IMR-90 (cell line): ENCODE results near the gene UNC13C. TPM values are rescaled to one million over a fixed set of nuclear protein-coding genes. Genes with fewer than 3 reads are reported as not detected.

Experiments used
- ATAC-seq: fragments of 200-7000 bp; cut with Tn5 transposase; 2 replicates; pipeline ENCODE4 v1.9.1; 2020; ENCODE audit warnings: low read depth, mild to moderate bottlenecking, moderate library complexity
- BruUV-seq: library from RNA; stranded (reverse); fragments of 400-500 nt; replicated peaks from 2 replicates; lab custom pipeline; 2021; lab: Mats Ljungman, UMichigan
- CTCF ChIA-PET: fragments of 300-600 bp; formaldehyde crosslinking; extraction: SDS; loops from one replicate; lab custom pipeline; 2021; ENCODE audit warnings: antibody characterized with exemption; lab: Yijun Ruan, JAX
- POLR2A ChIA-PET: fragments of 300-600 bp; sonication (Branson Sonifier 250); formaldehyde crosslinking; loops from one replicate; lab custom pipeline; 2022; ENCODE audit warnings: antibody characterized with exemption; ENCODE audit not compliant: unreplicated experiment; lab: Charles Lee
- DNase-seq: peaks from one replicate; pipeline ENCODE4 v3.0.0; 2013
- H2AFZ ChIP-seq: replicated peaks from 2 replicates; pipeline ENCODE3; 2013; ENCODE audit warnings: low read length, mild to moderate bottlenecking; ENCODE audit not compliant: poor library complexity
- H2AK5ac ChIP-seq: 2 replicates; pipeline ENCODE4 v1.6.1; 2013; ENCODE audit warnings: low read depth, low read length, inconsistent platforms
- H2AK9ac ChIP-seq: replicated peaks from 2 replicates; pipeline ENCODE3; 2013; ENCODE audit warnings: mild to moderate bottlenecking, low read depth, low read length, moderate library complexity; ENCODE audit not compliant: poor library complexity
- H2BK120ac ChIP-seq: 2 replicates; pipeline ENCODE4 v1.6.1; 2013; ENCODE audit warnings: low read depth, low read length, inconsistent platforms
- H2BK15ac ChIP-seq: 3 replicates; pipeline ENCODE4 v1.6.1; 2013; ENCODE audit warnings: low read depth, low read length, inconsistent platforms
- H2BK20ac ChIP-seq: 2 replicates; pipeline ENCODE4 v1.6.1; 2013; ENCODE audit warnings: low read depth, mild to moderate bottlenecking, inconsistent platforms, low read length, moderate library complexity
- H2BK5ac ChIP-seq: 2 replicates; pipeline ENCODE4 v1.6.1; 2013; ENCODE audit warnings: mild to moderate bottlenecking, low read depth, low read length, inconsistent platforms; ENCODE audit not compliant: poor library complexity, severe bottlenecking
- H3K14ac ChIP-seq: replicated peaks from 2 replicates; pipeline ENCODE4 v1.6.1; 2013; ENCODE audit warnings: low read depth, low read length, inconsistent platforms
- H3K18ac ChIP-seq: 2 replicates; pipeline ENCODE4 v1.6.1; 2013; ENCODE audit warnings: low read depth, low read length, control low read depth
- H3K23ac ChIP-seq: 2 replicates; pipeline ENCODE4 v1.6.1; 2013; ENCODE audit warnings: low read depth, low read length, inconsistent platforms
- H3K27ac ChIP-seq: 2 replicates; pipeline ENCODE4 v1.5.1; 2013; ENCODE audit warnings: mild to moderate bottlenecking, control low read depth, low read length; ENCODE audit not compliant: insufficient read depth
- H3K27me3 ChIP-seq: 2 replicates; pipeline ENCODE4 v1.6.1; 2013; ENCODE audit warnings: low read length; ENCODE audit not compliant: control insufficient read depth, insufficient read depth
- H3K36me3 ChIP-seq: 2 replicates; pipeline ENCODE4 v1.6.1; 2013; ENCODE audit warnings: low read length, mixed read lengths; ENCODE audit not compliant: control insufficient read depth, insufficient read depth
- H3K4ac ChIP-seq: 2 replicates; pipeline ENCODE4 v1.6.1; 2013; ENCODE audit warnings: low read depth, low read length, inconsistent platforms
- H3K4me1 ChIP-seq: 2 replicates; pipeline ENCODE4 v1.6.1; 2013; ENCODE audit warnings: low read length, mixed read lengths; ENCODE audit not compliant: control insufficient read depth, insufficient read depth
- H3K4me2 ChIP-seq: 2 replicates; pipeline ENCODE4 v1.6.1; 2013; ENCODE audit warnings: low read depth, mild to moderate bottlenecking, control low read depth, low read length, moderate library complexity
- H3K4me3 ChIP-seq: 2 replicates; pipeline ENCODE4 v1.5.1; 2013; ENCODE audit warnings: low read depth, mild to moderate bottlenecking, control low read depth, low read length, moderate library complexity; ENCODE audit not compliant: insufficient read depth
- H3K56ac ChIP-seq: 2 replicates; pipeline ENCODE4 v1.6.1; 2013; ENCODE audit warnings: low read length, inconsistent platforms; ENCODE audit not compliant: insufficient read depth; ENCODE audit errors: extremely low read depth
- H3K79me1 ChIP-seq, 2 experiments: 2 replicates each; pipeline ENCODE4 v1.6.1; 2013; ENCODE audit warnings: low read length in 2 of 2, inconsistent platforms in 1 of 2, low read depth in 1 of 2
- H3K9ac ChIP-seq: 2 replicates; pipeline ENCODE4 v1.6.1; 2013; ENCODE audit warnings: low read depth, low read length, control low read depth
- H3K9me1 ChIP-seq: 2 replicates; pipeline ENCODE4 v1.6.1; 2013; ENCODE audit warnings: low read length, inconsistent platforms; ENCODE audit not compliant: insufficient read depth
- H3K9me3 ChIP-seq: 2 replicates; pipeline ENCODE4 v1.6.1; 2013; ENCODE audit warnings: low read length; ENCODE audit not compliant: control insufficient read depth, insufficient read depth
- H4K20me1 ChIP-seq: 2 replicates; pipeline ENCODE4 v1.6.1; 2013; ENCODE audit warnings: low read length, inconsistent platforms; ENCODE audit not compliant: insufficient read depth
- H4K5ac ChIP-seq: 2 replicates; pipeline ENCODE4 v1.6.1; 2013; ENCODE audit warnings: mild to moderate bottlenecking, low read depth, low read length, control low read depth
- H4K8ac ChIP-seq, 2 experiments: 2 replicates each; pipeline ENCODE4 v1.6.1; 2013; ENCODE audit warnings: low read depth in 2 of 2, low read length in 2 of 2, control low read depth in 1 of 2, inconsistent platforms in 1 of 2
- H4K91ac ChIP-seq: 2 replicates; pipeline ENCODE4 v1.6.1; 2013; ENCODE audit warnings: low read depth, low read length, inconsistent platforms; ENCODE audit not compliant: insufficient read depth
- BHLHE40 ChIP-seq: fragments of 150-350 bp; IDR thresholded peaks from 2 replicates; pipeline ENCODE4 v1.6.1; 2016; ENCODE audit warnings: mild to moderate bottlenecking, low read depth, low read length
- CEBPB ChIP-seq: IDR thresholded peaks from 2 replicates; pipeline ENCODE4 v1.6.1; 2012; ENCODE audit warnings: low read depth, low read length, improper control_type of control experiment
- CHD1 ChIP-seq: IDR thresholded peaks from 2 replicates; pipeline ENCODE4 v1.6.1; 2012; ENCODE audit warnings: low read depth, low read length, improper control_type of control experiment
- FOS ChIP-seq: fragments of 150-350 bp; IDR thresholded peaks from 2 replicates; pipeline ENCODE4 v1.6.1; 2016; ENCODE audit warnings: low read depth, low read length
- MAFK ChIP-seq: IDR thresholded peaks from 2 replicates; pipeline ENCODE4 v1.6.1; 2012; ENCODE audit warnings: low read depth, low read length, improper control_type of control experiment
- MAZ ChIP-seq: IDR thresholded peaks from 2 replicates; pipeline ENCODE4 v1.6.1; 2012; ENCODE audit warnings: low read depth, mild to moderate bottlenecking, low read length, improper control_type of control experiment, moderate library complexity, borderline replicate concordance
- MXI1 ChIP-seq: IDR thresholded peaks from 2 replicates; pipeline ENCODE4 v1.6.1; 2012; ENCODE audit warnings: low read depth, mild to moderate bottlenecking, low read length, moderate library complexity, borderline replicate concordance
- NFE2L2 ChIP-seq: fragments of 150-350 bp; IDR thresholded peaks from 2 replicates; pipeline ENCODE4 v1.6.1; 2016; ENCODE audit warnings: low read depth, mild to moderate bottlenecking, low read length
- POLR2A ChIP-seq: IDR thresholded peaks from 2 replicates; pipeline ENCODE4 v1.6.1; 2012; ENCODE audit warnings: mild to moderate bottlenecking, low read depth, low read length
- RAD21 ChIP-seq: IDR thresholded peaks from 2 replicates; pipeline ENCODE4 v1.6.1; 2012; ENCODE audit warnings: low read length, improper control_type of control experiment
- RCOR1 ChIP-seq: IDR thresholded peaks from 2 replicates; pipeline ENCODE4 v1.6.1; 2012; ENCODE audit warnings: mild to moderate bottlenecking, low read length, improper control_type of control experiment; ENCODE audit not compliant: insufficient replicate concordance
- RFX5 ChIP-seq: IDR thresholded peaks from 2 replicates; pipeline ENCODE4 v1.8.0; 2012; ENCODE audit warnings: low read depth, mild to moderate bottlenecking, low read length, moderate library complexity
- SMC3 ChIP-seq: fragments of 150-350 bp; IDR thresholded peaks from 2 replicates; pipeline ENCODE4 v1.6.1; 2016; ENCODE audit warnings: low read depth, mild to moderate bottlenecking, antibody characterized with exemption, low read length, moderate library complexity
- dilution Hi-C: fragments of 300-500 bp; cut with HindIII; formaldehyde crosslinking; loops from one replicate; pipeline ENCODE4 v1.14.3; 2018; ENCODE audit warnings: low sequenced_read_pairs; ENCODE audit not compliant: unreplicated experiment
- in situ Hi-C: fragments of 300-500 bp; cut with MboI; formaldehyde crosslinking; loops from 3 replicates; pipeline ENCODE4 v1.14.3; 2019; ENCODE audit warnings: low sequenced_read_pairs, inconsistent platforms, mixed read lengths
- intact Hi-C: fragments of 100-400 bp; cut with micrococcal nuclease; formaldehyde crosslinking; loops from 2 replicates; pipeline ENCODE4 v1.10.0; 2022
- polyA plus RNA-seq, 3 experiments: library from polyadenylated mRNA; depleted of rRNA; stranded (reverse); fragments of >200 nt; gene quantifications; 2 replicates each; pipeline ENCODE4 v1.2.3, GENCODE V29; 2012; ENCODE audit warnings: low replicate concordance in 1 of 3
- total RNA-seq: library from RNA; depleted of rRNA; stranded (reverse); fragments of >200 nt; gene quantifications from 2 replicates; pipeline ENCODE4 v1.2.3, GENCODE V29; 2012
- TF ChIP-seq, protein P1 (sequence below): fragments of 150-350 bp; IDR thresholded peaks from 2 replicates; pipeline ENCODE4 v1.6.1; 2017; ENCODE audit warnings: mild to moderate bottlenecking, antibody characterized with exemption, low read length, low read depth
- TF ChIP-seq, protein P2 (sequence below): conservative IDR thresholded peaks from 2 replicates; pipeline ENCODE4 v1.5.1; 2012; ENCODE audit warnings: mild to moderate bottlenecking, low read depth, low read length, improper control_type of control experiment
- TF ChIP-seq, protein P3 (sequence below): fragments of 150-350 bp; IDR thresholded peaks from 2 replicates; pipeline ENCODE4 v1.6.1; 2016; ENCODE audit warnings: low read depth, mild to moderate bottlenecking, low read length, moderate library complexity, borderline replicate concordance

UNC13C gene
- total and polyA plus RNA-seq, 2 of the 4 experiments (the other 2 are of a cell fraction) = not detected

DNA sequence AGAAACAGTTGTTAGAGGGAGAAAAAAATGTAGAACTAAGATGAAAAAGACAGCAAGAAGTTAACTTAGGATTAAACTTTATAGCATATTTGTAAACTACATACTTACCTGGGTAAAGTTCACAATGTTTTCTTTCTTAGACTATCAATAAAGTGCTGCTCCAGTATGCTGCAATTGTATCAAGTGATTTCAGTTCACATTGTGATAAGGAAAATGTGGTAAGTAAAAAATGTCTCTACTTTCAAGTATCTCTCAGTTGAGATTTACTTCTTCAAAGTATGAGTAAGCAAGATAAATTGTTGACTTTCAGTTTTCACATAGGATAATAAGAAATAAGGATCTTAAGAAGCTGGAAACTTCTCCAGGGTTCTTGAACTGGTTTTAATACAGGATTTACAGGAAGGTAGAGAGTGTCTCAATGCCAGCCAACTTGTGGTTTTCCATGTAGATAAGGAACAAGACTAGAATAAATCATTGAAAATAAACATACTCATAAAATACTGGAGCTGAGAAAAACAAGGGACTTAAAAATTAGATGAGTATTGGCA, 528.8 kb downstream of the UNC13C start:
- no peak overlapping the region for H3K27ac ChIP-seq

More for the DNA sequence above, 528.8 kb downstream of the UNC13C start:
- POLR2A ChIA-PET = no interaction called here
- Histone ChIP-seq H3K36me3 (no peaks in the 10 kb centered on the region), H2AFZ (no peak overlapping the region), H3K4me1 (no peaks in the 10 kb centered on the region), H4K8ac (no peak overlapping the region), H4K20me1 (no peaks in the 10 kb centered on the region), H3K18ac (no peak overlapping the region), H2BK15ac (no peak overlapping the region), H4K5ac (no peak overlapping the region), H3K27me3 (no peaks in the 10 kb centered on the region), H3K56ac (no peak overlapping the region), H3K9me3 (peaks cover 2% of the 10 kb centered on the region; the same call in 1 of the 2 replicates), H3K4me2 (no peak overlapping the region), H4K91ac (no peak overlapping the region), H3K14ac (no peak overlapping the region), H2BK20ac (no peak overlapping the region), H3K9ac (no peak overlapping the region), H2BK5ac (no peak overlapping the region), H3K9me1 (no peaks in the 10 kb centered on the region), H2AK5ac (no peak overlapping the region), H3K23ac (no peak overlapping the region), H3K4ac (no peak overlapping the region), H2AK9ac (no peak overlapping the region), H2BK120ac (no peak overlapping the region), H3K79me1 (no peaks in the 10 kb centered on the region), H3K4me3 (no peak overlapping the region)
- in situ Hi-C loops (no loop called here), intact Hi-C loops (no loop called here), dilution Hi-C loops (no loop called here)
- TF ChIP-seq BHLHE40 (no peak), MAZ (no peak), POLR2A (no peak), RAD21 (no peak), CHD1 (no peak), CEBPB (no peak), FOS (no peak), SMC3 (no peak), RCOR1 (no peak), RFX5 (no peak), MXI1 (no peak), NFE2L2 (no peak), MAFK (no peak)
- TF ChIP-seq, protein P1, sequence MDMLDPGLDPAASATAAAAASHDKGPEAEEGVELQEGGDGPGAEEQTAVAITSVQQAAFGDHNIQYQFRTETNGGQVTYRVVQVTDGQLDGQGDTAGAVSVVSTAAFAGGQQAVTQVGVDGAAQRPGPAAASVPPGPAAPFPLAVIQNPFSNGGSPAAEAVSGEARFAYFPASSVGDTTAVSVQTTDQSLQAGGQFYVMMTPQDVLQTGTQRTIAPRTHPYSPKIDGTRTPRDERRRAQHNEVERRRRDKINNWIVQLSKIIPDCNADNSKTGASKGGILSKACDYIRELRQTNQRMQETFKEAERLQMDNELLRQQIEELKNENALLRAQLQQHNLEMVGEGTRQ = no peak
- TF ChIP-seq, protein P2, sequence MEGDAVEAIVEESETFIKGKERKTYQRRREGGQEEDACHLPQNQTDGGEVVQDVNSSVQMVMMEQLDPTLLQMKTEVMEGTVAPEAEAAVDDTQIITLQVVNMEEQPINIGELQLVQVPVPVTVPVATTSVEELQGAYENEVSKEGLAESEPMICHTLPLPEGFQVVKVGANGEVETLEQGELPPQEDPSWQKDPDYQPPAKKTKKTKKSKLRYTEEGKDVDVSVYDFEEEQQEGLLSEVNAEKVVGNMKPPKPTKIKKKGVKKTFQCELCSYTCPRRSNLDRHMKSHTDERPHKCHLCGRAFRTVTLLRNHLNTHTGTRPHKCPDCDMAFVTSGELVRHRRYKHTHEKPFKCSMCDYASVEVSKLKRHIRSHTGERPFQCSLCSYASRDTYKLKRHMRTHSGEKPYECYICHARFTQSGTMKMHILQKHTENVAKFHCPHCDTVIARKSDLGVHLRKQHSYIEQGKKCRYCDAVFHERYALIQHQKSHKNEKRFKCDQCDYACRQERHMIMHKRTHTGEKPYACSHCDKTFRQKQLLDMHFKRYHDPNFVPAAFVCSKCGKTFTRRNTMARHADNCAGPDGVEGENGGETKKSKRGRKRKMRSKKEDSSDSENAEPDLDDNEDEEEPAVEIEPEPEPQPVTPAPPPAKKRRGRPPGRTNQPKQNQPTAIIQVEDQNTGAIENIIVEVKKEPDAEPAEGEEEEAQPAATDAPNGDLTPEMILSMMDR = no peak
- TF ChIP-seq, protein P3, sequence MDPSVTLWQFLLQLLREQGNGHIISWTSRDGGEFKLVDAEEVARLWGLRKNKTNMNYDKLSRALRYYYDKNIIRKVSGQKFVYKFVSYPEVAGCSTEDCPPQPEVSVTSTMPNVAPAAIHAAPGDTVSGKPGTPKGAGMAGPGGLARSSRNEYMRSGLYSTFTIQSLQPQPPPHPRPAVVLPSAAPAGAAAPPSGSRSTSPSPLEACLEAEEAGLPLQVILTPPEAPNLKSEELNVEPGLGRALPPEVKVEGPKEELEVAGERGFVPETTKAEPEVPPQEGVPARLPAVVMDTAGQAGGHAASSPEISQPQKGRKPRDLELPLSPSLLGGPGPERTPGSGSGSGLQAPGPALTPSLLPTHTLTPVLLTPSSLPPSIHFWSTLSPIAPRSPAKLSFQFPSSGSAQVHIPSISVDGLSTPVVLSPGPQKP = no peak
- DNase-seq = no peak
- no peak for ATAC-seq
- CTCF ChIA-PET = no interaction called here
- BruUV-seq = no TSS peak
